GM20431 (cell line): ENCODE results near the gene COG2.

Experiments used
- in situ Hi-C: fragments of 300-500 bp; cut with MseI, MboI; formaldehyde crosslinking; loops from one replicate; pipeline ENCODE4 v1.15.0; 2020; ENCODE audit warnings: low sequenced_read_pairs; ENCODE audit not compliant: unreplicated experiment

The COG2 gene

DNA sequence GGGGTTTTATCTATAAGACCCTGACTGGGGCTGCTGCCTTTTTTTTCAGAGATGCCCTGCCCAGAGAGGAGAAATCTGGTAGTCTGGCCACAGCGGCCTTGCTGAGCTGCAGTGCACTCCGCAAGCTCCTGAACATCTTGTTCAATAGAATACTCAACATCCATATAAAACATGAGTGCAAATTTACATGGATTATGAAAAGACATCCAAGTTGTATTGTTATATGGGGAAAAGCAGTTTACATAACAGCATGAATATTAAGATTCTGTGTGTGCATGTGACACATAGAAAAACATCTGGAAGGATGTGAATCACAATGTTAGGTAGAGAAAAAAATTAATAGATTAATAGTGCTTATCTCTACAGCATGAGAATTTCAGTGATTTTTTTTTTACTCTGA, 16.4 kb downstream of the COG2 start:
- in situ Hi-C loops, result no loop called here

DNA sequence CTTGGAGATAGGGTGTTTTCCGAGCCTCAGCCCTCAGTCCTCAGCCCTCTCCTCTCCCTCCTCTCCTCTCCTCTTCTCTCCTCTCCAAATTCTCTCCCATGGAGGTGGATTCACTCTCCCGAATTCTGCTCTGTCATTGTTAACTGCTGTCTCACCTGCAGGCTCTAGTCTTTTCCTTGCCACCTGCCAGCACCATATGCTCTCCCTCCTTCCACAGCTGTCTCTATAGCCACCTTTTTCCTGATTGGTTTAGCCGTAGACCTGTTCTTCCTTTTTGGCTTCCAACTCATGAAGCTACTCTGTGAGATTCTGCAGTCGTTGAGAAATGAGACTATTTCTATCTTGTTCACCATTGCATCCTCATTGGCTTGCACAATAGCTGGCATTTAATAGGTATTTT, 19.7 kb downstream of the COG2 start:
- in situ Hi-C loops, result no loop called here

DNA sequence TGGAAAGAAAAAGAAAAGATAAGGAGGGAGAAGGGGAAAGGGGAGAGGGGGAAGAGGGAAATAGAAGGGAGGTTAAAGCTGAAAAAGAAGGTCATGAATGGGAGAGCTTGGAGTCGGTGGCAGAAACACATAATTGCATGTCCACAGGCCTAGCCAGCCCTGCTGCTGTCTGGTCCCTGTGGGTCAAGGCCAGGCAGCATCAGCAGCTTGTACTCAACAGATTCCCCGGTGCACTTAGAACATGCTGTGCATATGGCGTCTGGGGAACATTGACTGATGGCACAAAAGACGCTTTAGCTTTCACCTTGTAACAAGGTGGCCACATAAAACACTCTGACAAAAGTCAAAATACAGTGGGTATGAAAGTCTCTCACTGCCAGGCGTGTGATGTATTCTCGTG, 25.9 kb downstream of the COG2 start:
- in situ Hi-C loops, result no loop called here

DNA sequence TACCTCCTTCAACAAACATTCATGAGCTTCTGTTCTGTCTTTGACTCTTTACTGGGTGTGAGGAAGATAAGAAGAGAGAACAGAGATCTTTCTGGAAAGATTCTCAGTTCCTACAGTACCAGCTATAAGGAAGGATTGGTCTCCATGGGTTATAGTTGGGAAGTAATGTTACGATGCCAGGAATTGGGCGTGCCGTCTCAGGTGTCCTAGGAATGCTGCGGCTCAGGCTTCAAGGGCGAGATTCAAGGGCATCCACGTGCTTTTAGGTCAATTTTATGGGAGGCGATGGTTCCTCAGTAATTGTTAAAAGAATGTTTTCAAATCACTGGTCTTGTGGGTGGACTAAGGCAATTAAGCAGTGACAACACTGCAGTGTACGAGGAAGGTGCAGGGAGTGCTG, 27.3 kb downstream of the COG2 start:
- in situ Hi-C loops, result no loop called here

DNA sequence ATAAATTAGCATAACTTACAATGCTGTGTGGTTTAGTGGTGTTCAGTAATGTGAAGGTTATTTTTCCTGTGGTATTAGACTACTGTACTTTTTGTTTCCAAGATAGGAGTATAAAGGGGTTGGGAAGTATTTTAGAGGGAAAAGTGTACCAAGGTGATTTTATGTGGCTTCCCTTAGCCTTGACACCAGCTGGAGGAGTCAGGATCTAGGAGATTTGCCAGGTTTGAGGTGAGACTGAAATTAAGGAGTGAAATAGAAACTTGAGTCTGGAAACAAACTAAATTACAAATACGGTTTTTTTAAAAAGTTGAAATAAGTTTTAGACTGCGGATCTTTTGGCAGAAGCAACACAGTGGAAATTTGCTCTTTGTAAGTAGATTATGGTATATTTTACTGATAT, 32.3 kb downstream of the COG2 start:
- in situ Hi-C loops, result no loop called here

DNA sequence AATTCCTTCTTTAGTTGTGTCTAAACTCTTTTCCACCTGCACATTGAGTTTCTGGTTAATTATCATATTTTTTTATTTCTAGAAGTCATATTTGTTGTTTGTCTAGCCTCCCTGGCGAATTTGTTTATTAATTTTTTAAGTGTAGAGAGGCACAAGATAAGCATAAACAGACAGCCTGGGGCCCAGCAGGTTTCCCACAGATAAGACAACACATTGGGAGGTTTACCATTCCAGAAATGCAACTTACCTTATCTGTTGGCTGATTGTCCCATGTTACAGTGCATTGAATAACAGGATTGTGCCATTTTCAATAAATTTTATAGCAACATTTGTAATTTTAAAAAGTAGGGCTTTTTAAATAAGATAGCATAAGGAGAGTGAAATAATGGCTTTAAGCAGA, 34.9 kb downstream of the COG2 start:
- in situ Hi-C loops, result no loop called here

DNA sequence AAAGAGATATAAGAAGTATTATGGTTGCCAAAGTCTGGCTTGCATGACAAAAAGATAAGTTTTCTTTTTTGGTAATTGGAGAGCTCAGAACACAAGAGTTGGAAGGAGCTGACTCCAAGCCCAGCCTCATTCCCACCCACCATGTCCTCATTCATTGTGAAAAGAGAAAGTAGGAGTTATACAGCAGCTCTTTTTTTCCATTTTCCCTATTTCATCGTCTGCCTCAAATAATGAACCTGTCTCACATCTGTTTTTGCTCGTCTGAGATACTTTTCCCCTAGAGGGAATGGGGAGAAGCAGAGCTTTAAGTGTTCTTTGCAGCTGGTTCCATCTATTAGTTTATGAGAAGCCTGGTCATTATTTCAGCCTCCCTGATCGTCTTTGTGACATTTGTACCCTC, 36.9 kb downstream of the COG2 start:
- in situ Hi-C loops, result no loop called here

DNA sequence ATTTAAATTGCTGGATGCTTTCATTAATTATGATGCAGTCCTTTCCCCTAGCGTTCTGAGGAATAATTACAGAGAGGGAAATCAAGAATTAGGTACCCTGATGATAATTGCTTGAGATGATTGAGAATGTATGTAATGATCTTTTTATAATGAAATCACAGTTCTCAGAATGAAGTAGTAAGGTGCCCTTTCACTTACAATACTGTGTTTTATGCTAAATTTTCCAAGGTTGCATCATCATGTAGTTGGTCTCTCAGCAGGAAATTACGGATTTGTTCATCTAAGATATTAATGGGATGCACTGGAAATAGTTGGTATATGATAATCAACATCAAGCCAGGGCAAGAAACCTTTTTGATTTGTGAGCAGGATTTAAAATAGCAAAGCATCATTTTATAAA, 37.5 kb downstream of the COG2 start:
- in situ Hi-C loops, result no loop called here

DNA sequence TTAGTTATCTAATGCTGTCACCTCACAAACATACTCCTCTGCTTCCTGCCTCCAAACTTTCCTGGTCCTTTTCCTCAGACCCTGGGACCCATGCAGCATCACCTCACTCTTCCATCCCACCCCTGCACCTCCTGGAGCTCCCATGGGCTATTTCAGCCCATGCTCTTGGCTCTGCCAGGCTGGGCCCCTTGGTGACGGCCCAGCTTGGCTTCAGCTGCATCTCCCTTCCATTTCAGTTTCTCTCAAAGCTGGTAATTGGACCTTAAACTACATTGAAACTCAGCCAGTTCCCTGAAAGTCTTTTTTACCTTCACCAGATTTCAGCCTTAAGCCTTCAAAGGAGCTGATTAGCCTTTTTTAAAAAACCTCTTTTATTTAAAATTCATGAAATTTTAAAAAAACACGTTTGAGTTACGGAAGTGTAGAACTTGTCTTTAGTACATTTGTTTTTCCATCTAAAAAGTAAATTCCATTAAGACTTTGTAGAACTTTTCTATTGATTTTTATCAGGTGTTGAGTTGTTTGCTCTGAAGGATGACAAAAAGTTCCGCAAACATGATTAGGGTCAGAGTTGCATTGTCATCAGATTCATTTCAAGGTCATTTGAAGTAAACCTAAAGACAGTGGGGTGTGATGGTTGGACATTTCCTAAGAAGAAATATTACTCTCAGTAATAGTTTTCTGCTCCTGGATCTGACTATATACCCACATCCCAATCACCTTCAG, 38.2 kb downstream of the COG2 start:
- in situ Hi-C loops, result no loop called here

DNA sequence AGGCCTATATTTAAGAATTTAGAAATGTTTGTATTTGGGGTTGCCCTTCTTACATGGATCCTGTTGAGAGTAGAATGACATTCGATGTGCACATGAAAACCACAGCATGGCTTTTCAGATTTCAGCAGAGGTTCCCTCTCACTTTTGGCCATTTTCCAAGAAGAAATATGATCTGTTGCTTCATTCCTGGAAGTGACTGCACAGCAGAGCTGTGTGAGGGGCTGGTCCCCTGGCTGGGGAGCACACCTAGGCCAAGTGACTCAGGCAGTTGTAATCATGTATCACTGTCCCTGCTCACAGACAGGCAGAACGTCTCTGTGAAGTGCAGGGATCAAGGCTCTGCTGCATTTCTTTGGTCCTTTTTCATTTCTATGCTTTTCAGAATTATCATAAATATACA, 39.3 kb downstream of the COG2 start:
- in situ Hi-C loops, result no loop called here

DNA sequence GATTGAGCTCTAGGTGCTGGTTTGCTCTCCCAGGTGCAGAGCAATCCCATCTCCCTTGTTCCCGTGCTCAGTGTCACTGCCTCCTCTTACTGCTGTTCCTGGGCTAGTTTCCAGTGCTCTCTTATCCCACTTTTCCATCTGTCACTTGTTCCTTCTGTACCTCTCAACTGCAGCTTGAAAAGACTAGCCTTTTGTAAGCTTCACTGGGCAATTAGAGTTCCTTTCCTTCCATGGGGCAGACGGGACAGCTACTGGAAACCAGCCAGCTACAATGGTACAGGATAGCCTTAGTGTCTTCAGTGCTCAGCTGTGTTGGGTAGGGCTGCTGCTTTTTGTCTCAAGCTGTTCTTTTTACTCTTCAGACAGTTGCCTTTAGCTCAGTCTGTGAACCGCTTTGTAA, 40.0 kb downstream of the COG2 start:
- in situ Hi-C loops, result no loop called here

DNA sequence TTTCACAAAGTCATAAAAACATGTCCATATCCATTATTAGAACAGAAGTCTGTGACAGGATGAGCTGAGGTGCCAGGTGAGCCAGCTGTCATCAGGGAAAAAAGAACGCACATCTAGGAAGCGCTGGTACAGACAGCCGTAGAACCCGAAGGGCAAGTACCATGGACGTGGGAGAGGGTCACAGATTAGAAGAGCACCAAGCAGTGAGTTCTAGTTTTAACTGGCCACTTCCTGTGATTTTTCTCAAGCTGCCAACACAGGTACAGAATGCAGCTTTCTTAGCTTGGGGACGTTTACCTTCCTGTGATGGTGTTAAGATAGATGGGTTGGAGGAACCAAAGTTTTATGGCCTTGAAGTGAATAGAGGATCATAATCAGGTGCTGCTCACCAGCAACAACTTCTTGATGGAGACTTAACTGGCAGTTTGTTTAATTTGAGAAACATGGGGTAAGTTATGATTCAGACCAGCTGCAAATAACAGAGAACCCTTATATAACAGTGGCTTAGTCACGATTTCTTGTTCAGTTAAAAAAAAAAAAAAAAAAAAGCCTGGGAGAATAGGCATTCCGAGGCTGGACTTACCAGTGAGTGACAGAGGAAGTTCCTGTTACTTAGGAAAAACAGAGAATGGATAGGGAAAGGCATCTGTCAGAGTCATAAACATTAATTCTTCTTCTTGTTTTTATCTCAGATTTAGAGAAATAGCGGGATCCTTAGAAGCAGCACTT, 40.8 kb downstream of the COG2 start:
- in situ Hi-C loops, result no loop called here

DNA sequence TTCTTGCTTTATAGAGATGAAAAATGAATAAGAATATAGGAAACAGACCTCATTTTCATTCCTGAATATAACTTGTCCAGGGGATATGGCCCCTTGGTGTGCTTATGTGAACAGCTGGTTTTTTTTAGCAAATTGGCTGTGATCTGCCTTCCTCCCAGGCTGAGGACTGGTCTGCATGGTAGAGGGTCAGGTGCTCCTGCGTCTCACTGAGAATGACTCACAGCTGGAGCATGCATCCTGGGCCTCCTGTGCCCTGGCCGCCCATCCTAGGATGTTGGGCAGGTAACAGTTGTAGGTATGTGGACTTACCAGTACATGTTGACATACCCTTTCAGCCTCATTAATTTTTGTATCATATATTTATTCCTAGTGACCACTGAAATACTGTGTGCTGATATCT, 41.9 kb downstream of the COG2 start:
- in situ Hi-C loops, result no loop called here

DNA sequence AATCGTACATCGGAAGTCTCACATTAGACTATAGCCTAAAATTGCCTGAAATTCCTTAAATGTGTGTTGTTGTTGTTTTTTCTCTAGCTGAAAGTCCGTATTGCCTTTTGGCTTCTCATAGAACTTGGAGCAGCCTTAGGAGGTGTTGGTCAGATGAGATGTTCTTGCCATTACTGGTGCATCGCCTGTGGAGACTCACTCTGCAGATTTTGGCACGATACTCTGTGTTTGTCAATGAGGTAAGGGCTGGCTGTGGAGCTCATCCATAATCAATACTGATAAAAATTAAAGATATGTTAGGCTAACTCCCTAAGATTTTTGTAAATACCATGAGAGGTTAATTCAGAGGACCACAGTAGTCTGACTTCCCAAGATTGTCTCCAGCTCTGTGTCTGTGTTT, 42.7 kb downstream of the COG2 start:
- in situ Hi-C loops, result no loop called here

DNA sequence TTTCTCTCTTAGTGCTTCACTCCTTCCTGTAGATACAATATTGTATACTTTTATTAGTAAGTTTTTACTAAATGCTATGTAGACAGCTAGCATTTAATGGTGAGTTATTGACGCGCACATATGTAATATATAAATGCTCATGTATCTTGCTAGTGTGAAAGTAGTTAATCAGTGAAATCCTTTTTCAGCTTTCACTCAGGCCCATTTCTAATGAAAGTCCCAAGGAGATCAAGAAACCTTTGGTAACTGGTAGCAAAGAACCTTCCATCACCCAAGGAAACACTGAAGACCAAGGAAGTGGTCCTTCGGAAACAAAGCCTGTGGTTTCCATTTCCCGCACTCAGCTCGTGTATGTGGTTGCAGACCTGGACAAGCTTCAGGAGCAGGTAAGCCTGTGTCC, 44.5 kb downstream of the COG2 start:
- in situ Hi-C loops, result no loop called here

DNA sequence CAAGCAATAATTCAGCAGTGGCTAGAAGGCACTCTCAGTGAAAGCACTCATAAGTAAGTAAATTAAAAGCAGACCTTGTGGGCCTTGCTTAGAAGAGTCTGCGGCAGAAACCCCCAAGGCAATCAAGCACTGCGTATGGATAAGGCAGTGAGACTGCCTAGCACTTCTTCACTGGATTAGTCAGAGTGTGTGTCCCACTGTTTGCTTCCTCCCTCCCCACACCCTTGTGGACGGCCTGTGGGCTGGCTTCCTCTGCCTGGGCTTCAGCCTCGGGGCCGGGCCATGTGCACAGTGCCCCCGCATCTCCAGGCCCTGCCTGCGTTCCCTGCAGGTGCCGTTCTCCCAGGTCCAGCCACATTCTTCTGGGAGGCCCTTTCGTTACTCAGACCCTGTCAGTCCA, 47.8 kb downstream of the COG2 start:
- in situ Hi-C loops, result no loop called here

DNA sequence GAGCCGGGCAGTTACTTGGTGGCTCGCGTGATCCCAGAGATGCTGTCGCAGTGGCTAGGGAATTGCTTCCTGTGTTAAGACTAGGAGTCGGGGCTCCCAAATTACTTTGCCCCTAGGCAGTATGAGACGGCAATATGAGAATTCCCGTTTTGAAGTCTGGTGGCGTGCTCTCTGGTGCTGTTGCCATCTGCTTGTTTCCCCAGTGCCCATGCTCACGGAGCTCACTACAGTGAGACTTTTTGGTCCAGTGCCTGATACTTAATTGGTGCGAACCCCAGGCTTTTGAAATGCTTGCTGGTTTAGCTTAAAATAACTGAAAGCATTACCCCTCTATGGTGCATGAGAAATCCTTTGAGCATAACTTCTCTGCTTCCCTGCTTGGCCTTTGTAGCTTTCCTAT, 49.3 kb downstream of the COG2 start:
- in situ Hi-C loops, result no loop called here

DNA sequence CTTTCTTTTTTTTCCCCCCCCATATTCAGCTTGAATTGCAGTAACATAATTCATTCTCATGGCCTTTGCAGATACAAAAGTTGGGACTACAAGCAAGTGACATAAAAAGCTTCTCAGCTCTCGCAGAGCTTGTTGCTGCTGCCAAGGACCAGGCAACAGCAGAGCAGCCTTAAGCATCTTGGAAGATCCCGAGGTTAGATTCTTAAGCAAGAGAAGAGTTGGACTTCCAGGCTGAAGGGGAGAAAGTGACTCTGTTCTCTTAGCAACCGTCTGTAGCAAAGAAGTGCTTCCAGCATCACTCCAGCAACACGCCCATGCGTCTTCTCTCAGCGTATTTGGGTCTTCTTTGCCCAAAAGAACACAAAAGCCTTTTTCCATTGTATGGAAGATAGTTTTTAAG, 50.9 kb downstream of the COG2 start:
- in situ Hi-C loops, result no loop called here

DNA sequence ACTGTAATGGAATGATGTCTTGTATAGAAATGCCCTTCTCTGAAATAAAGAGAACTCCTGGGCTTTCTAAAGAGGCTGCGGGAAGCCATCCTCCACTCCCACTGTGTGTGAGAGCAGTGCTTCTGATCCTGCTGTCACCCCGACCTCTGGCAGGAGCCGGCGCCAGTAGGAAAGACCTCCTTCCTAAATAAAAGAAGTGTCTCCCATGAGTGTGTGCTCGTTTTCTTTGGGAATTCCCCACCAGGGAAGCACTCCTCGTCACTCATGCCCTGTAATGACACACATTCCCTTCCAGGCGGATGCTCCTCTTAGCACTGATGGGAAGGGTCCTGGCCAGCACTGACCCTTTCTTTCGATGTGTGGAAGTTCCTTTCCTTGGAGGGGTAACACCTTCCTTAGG, 51.5 kb downstream of the COG2 start:
- in situ Hi-C loops, result no loop called here

DNA sequence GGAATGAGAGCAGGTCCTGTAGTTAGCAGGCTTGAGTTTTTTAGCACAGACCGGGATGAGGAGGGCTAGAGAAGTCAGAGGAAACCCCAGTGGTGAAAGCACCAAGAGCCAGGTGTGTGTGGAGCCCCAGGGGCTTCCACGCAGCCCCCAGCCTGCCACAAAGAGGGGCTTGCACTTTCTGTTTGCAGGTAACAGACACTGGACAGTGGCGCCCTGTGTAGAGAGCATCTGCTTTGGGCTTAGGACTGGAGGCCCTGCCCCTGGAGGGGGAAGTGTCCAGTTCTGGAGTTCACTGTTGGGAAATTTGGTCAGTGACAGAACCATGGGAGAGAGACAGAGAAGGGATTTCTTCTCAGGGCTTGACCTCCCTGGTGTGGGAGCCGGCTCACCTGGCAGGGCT, 52.2 kb downstream of the COG2 start:
- in situ Hi-C loops, result no loop called here

DNA sequence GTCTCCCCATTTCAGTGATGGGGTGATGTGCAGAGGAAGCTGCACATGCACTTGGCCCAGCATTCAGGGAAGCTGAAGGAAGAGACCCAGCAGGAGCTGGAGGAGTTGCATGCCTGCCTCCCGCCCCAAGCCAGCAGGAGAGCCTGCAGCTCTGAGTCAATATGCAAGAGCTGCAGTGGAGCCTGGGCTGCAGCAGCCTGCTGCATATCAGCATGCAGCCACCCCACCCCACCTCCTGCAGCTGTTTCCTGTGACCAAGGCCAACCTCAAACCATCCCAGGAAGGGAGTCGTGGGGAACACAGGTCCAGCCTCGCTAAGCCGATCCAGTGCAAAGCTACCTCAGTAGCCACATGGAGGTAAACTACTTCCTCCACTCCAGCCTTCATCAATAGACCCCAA, 52.7 kb downstream of the COG2 start:
- in situ Hi-C loops, result no loop called here

DNA sequence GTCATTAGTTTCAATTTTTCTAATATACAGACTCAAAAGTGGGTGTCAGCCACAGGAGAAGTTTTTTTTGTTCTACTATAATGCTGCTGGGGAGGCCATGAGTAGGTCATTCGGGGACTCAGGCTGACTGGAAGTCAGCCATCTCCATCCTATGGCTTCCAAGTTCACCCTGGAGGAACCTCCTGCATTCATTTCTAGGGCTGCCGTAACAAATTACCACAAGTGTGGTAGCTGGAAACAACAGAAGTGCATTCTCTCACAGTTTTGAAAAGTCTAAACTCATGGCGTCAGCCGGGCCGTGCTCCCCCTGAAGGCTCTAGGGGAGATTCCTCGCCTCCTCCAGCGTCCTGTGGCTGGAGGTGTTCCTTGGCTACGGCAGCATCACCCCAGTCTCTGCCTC, 53.9 kb downstream of the COG2 start:
- in situ Hi-C loops, result no loop called here
